ENCODE measurements around the gene TRIM50.

DNA sequence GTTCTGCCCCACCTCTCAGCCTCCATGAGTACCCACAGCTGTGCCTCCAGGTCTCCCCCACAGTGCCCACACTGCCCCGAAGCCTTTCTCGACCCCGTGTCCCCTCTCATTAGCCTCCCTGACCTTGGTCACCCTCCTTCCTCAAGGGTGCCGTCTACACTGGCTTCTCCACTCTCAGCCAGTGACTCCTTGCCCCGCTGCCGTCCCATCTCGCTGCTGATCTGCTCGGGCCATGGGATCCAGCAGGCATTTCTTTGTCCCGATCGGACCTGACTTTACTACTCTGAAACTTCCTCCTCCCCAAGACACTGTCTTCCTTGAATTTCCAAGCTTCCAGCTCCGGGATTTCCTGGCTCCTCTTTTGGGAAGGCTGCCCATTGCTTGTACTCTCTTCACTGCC is 31.4 kb upstream of the TRIM50 start:
- TF ChIP-seq ARNT (IDR thresholded peaks at IDR 0.05) (no peak), SUZ12 (IDR thresholded peaks at IDR 0.05) (no peak), SP1 (IDR thresholded peaks at IDR 0.05) (no peak), FOXA1 (IDR thresholded peaks at IDR 0.05) (no peak)
